GM13976 (cell line): ENCODE results near the gene RNF145.
"Not testable (repeated sequence)": the region's sequence is repeated elsewhere in the genome, so short reads cannot be mapped to it uniquely, and the experiment has no call there.

Source experiments
- DNase-seq: peaks from one replicate; pipeline ENCODE4 v3.0.0; 2012; ENCODE audit warnings: low spot score
- CTCF ChIP-seq: IDR thresholded peaks from 2 replicates; pipeline ENCODE4 v1.5.1; 2012; ENCODE audit warnings: borderline replicate concordance, mild to moderate bottlenecking; ENCODE audit not compliant: insufficient read depth; ENCODE audit errors: extremely low read depth, missing control alignments, control extremely low read depth
- in situ Hi-C: fragments of 300-500 bp; cut with MboI; formaldehyde crosslinking; loops from one replicate; pipeline ENCODE4 v1.12.0; 2022; ENCODE audit warnings: low sequenced_read_pairs, mixed read lengths, inconsistent platforms; ENCODE audit not compliant: unreplicated experiment

RNF145 gene

DNA sequence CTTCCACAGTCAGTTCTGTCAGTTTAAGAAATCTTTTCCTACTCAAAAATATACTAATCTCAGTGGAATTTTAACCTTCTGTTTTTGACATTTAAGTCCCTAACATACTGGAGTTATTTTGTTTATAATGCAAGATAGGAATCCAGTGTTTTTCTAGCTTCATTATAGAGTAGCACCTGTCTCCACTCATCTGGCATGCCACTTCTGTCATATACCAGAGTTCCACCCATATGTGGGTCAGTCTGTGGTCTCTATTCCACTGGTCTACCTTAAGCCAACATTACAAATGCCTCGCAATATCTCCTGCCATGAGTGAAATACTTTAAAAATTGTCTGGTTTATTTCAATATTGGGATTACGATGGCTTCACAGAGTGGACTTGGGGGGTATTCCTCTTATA is 42.9 kb downstream of the RNF145 start:
- in situ Hi-C loops = loop anchor here (25.0 kb wide), 2 partner anchors 271 to 821 kb away; no protein-coding TSS in a partner anchor
- no peak for TF ChIP-seq CTCF
- no peak for DNase-seq

DNA sequence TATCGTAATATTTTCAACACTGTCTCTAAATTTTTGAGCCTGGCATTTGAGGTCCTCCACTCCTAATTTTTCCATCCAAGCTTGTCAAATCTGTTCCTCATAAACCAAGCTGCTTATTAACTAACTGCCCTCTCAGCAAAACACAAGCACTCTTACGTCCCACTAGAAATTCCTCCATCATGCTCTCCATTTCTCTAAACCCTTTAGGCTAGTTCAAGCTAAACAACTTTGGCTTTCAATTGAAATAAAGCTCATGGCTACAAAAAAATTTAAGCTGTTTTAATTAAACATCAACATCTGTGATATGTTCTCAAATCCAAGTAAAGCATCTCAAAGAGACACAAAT is 45.7 kb downstream of the RNF145 start:
- in situ Hi-C loops = loop anchor here (25.0 kb wide), 2 partner anchors 274 to 824 kb away; no protein-coding TSS in a partner anchor
- DNase-seq = no peak

DNA sequence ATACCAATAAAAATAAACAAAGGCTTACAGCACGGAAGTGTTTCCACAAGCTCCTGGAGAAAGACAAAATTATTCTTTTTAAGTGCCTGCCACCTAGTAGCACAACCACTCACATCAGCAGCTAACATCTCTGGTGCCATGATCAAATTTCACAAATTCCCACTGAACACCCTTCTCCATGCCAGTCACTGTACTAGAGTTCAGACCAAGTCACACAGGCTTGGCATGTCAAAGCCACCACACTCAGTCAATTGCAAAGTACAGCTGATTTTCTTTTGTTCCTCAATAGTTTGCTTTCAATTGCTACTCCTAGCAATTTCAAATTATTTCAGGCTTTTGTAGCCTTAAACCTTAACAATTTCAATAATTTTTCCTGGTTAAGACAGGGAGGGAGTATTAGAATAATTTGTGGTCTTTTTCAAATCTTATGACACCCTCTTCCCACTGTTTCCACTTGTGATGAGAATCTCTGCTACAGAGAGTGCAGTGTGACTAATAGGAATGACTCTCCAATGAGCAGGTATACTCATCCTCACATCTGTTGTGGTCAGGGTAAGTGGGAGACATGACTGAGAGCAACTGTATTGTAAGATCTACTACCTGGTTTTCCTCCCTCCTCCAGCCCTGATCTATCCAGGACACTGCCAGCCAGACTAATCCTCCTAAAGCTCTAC is 46.2 kb downstream of the RNF145 start:
- in situ Hi-C loops = loop anchor here (25.0 kb wide), 2 partner anchors 274 to 824 kb away; no protein-coding TSS in a partner anchor
- DNase-seq = no peak
- no peak for TF ChIP-seq CTCF

More for the DNA sequence above, 45.7 kb downstream of the RNF145 start:
- TF ChIP-seq CTCF = no peak

DNA sequence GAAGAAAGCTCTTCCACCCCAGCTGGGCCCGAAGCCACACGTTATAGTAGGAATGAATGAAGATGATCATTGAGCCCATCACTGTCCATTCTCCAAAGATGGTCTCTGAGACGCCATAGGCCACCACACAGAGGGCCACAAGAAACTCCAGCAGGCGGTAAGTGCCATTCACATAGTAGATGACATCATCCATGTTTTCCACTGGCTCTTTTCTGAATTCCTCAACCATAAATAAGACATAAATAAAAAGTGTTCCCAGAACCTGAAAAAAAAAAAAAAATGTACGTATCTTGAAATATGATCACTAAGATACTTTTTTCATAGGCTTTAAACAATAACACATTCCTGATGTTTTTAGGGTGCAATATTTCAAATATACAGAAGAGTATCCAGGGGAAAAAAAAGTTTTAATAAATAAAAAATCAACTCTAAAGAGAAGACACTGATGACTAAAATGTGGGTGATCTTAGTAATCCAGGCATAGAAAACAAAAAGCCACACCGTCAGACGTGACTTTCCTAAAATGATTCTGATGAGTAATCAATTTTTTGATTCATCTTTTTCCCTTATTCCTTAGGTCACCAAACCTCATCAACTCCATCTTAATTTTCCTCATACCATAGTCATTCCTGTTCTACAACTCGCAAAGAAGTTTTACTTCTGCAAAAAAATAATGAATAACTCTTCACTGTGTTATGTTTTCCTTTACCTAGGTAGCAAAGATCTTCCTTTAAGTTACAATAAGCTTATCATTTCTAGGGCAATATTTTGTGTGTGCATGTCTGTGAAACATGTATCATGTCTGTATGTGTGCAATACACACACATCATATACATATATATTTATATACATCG is 47.8 kb downstream of the RNF145 start:
- TF ChIP-seq CTCF = no peak
- in situ Hi-C loops = loop anchor here (25.0 kb wide), 2 partner anchors 276 to 826 kb away; no protein-coding TSS in a partner anchor
- no peak for DNase-seq

DNA sequence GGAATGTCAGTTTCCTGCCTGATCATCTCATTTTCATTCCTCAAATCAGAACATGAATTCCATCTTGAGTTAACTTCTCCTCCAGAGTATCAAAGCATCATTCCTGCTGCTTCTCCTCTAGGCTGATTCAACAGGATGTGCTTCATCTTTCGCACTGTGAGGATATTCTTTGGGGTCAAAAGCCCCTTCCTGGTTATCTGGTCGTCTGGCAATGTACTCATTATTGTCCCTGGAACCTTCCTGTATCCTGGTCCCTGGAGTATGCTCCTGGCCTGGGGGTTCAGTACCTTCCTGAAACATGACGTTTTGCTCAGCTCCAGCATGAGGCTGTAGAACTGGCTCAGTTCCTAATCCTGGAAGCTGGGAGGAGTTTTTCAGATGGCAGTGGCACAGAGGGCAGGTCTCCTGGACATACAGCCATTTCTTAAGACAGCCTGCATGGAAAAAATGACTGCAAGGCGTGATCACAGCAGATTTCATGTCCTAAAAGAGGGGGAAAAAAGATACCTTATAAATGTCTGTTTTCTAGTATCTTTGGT is 50.7 kb downstream of the RNF145 start:
- not testable (repeated sequence) for DNase-seq
- in situ Hi-C loops = loop anchor here (25.0 kb wide), 2 partner anchors 279 to 829 kb away; no protein-coding TSS in a partner anchor

DNA sequence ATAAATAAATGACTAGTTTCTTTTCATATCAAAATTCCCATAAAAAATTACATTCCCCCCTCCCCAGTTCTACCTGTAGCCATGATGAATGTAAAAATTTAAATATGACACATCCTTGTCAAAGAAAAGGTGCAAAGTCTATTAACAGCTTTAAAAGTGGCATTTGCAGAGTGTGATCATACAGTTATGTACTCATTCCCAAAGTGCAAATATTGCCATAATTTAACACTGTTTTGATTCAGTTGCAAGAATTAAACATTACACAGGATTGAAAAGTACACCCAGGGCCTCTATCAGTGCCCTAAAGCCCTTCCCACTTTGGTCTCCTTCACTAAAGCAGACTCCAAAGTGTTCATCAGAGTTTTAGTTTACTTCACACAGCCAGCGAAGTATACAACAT is 51.8 kb downstream of the RNF145 start:
- in situ Hi-C loops = loop anchor here (25.0 kb wide), 2 partner anchors 280 to 830 kb away; no protein-coding TSS in a partner anchor
- TF ChIP-seq CTCF = no peak
- no peak for DNase-seq
